BJ (cell line): ENCODE data around the gene TMEM51. TPM values are rescaled to one million over a fixed set of nuclear protein-coding genes. Genes with fewer than 3 reads are reported as not detected.

Source experiments
- CTCF ChIA-PET: fragments of 350-600 bp; formaldehyde crosslinking; extraction: SDS; loops from one replicate; lab custom pipeline; 2021; ENCODE audit warnings: antibody characterized with exemption, inconsistent platforms; lab: Yijun Ruan, JAX
- POLR2A ChIA-PET: fragments of 300-600 bp; sonication (Branson Sonifier 250); formaldehyde crosslinking; extraction: SDS; loops from one replicate; lab custom pipeline; 2021; ENCODE audit warnings: antibody characterized with exemption; lab: Charles Lee
- DNase-seq: peaks from one replicate; pipeline ENCODE4 v3.0.0-alpha.2; 2011; ENCODE audit warnings: low read depth
- H3K27me3 ChIP-seq: 2 replicates; pipeline ENCODE4 v1.6.0; 2011; ENCODE audit warnings: low read length; ENCODE audit not compliant: control insufficient read depth, insufficient read depth
- H3K36me3 ChIP-seq: 2 replicates; pipeline ENCODE4 v1.5.1; 2011; ENCODE audit warnings: low read length; ENCODE audit not compliant: control insufficient read depth, insufficient read depth
- H3K4me3 ChIP-seq: 2 replicates; pipeline ENCODE4 v1.5.1; 2011; ENCODE audit warnings: low read depth, mild to moderate bottlenecking, control low read depth, low read length
- polyA plus RNA-seq: library from polyadenylated mRNA; depleted of rRNA; stranded (reverse); fragments of >200 nt; gene quantifications from 2 replicates; pipeline ENCODE4 v1.2.3, GENCODE V29; 2011
- TF ChIP-seq, protein P1 (sequence below): IDR thresholded peaks from 2 replicates; pipeline ENCODE4 v1.5.1; 2011; ENCODE audit warnings: low read depth, mild to moderate bottlenecking, control low read depth, inconsistent platforms, low read length, moderate library complexity; ENCODE audit not compliant: insufficient read depth

The TMEM51 gene
- polyA plus RNA-seq, 1 experiment = 2.0 TPM

DNA sequence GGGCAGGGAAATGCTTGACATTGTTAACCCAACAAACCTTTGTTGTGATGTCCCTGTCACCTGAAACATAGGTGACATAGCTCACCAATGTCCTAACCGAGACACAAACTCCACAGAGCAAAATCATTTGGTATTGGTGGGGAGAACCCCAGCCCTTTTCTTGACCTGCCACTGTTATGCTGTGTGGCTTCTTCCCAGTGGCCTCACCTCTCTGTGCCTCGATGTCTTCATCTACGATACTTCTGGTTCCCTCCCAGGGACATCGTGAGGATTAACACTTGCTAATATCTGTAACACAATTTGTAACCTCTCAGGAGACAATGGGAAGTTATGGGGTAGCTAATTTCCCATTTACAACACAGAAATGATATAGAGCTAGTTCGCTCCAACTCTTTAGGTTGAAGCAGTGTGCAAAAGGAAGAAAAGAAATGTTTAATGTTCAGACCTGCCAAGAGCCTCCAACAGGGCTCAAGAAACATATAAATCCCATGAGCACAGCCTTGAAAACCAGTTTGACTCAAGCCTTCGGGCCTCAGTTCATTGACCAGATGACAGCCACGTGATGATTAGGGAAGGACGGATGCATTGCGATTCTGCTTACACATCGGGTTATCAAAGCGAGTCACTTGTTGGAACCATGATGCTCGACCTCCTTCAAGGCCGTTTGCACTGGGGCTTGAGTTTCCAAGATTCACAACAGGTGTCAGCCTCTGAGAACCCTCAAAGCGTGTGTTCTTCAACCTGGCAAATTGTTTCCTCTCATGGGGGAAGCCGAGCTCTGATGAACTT, 37.8 kb upstream of the TMEM51 start:
- H3K4me3 ChIP-seq = no peak overlapping the region
- no peak for DNase-seq
- CTCF ChIA-PET = interaction anchor here (0.8 to 1.9 kb wide), 3 partner anchors 10 to 18 kb away, joined by 3 to 7 read pairs (median 3); no protein-coding TSS in a partner anchor
- TF ChIP-seq, protein P1, sequence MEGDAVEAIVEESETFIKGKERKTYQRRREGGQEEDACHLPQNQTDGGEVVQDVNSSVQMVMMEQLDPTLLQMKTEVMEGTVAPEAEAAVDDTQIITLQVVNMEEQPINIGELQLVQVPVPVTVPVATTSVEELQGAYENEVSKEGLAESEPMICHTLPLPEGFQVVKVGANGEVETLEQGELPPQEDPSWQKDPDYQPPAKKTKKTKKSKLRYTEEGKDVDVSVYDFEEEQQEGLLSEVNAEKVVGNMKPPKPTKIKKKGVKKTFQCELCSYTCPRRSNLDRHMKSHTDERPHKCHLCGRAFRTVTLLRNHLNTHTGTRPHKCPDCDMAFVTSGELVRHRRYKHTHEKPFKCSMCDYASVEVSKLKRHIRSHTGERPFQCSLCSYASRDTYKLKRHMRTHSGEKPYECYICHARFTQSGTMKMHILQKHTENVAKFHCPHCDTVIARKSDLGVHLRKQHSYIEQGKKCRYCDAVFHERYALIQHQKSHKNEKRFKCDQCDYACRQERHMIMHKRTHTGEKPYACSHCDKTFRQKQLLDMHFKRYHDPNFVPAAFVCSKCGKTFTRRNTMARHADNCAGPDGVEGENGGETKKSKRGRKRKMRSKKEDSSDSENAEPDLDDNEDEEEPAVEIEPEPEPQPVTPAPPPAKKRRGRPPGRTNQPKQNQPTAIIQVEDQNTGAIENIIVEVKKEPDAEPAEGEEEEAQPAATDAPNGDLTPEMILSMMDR = no peak
- POLR2A ChIA-PET = no interaction called here
- no peaks in the 10 kb centered on the region for H3K36me3 ChIP-seq
- H3K27me3 ChIP-seq = peaks cover 1% of the 10 kb centered on the region; the same call in 1 of the 2 replicates

DNA sequence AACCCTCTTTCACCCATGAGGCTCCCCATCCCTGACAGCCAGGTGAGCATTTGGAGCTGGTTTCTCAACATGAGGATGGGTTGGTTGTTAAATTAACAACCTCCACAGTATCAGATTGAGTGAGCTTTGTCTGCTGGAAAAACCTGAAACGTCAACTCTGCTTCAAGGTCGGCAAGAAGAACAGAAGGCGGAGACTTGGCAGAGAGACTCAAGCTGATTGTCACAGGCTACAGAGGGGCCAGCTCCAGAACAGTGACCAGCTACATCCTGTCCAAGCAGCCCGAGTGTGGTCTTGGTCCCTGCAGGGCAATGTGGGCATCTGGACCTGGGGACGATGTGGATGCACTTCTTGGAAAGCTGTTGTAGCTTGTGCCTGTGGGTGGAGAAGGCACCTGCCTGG, 36.6 kb upstream of the TMEM51 start:
- CTCF ChIA-PET = interaction anchor here (0.6 to 1.9 kb wide), 4 partner anchors 12 to 40 kb away, joined by 3 to 7 read pairs (median 3); no protein-coding TSS in a partner anchor

DNA sequence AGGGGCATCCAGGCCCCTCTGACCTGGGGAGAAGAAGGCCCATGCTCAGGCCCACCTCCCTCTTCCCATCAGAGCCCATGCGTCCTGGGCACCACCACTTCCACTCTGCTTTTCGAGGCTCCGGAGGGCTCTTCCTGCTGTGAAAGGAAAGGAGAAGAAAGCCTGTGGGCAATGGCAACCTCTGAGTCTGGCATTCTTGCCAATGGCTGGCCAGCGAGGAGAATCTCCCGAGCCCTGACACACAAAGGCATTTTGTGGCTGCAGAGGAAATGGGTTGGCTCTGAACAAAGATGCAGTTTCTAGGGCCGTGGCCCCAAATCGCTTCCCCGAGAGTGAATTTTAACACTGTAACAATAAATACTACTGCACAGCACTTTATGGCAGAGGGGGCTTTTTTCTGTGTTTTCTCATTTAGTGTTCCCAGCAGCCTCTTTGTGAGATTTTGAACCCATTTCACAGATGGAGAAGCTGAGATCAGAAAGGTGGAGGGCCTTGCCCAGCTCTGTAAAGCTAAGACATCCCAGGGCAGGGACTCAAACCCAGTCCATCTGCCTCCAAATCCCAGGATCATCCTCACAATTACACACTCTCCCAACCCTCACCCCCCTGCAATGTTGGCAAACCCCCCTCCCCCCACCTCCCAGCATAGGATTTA, 35.7 kb upstream of the TMEM51 start:
- CTCF ChIA-PET = interaction anchor here (1.9 kb wide), 1 partner anchor 11 kb away, joined by 7 read pairs; no protein-coding TSS in a partner anchor
- POLR2A ChIA-PET = no interaction called here
- no peak overlapping the region for H3K4me3 ChIP-seq
- H3K27me3 ChIP-seq = peaks cover 1% of the 10 kb centered on the region; the same call in 1 of the 2 replicates
- TF ChIP-seq, protein P1 = no peak
- no peaks in the 10 kb centered on the region for H3K36me3 ChIP-seq
- DNase-seq = no peak

More for the DNA sequence above, 36.6 kb upstream of the TMEM51 start:
- H3K36me3 ChIP-seq = no peaks in the 10 kb centered on the region
- H3K4me3 ChIP-seq = no peak overlapping the region
- POLR2A ChIA-PET = no interaction called here
- peaks cover 1% of the 10 kb centered on the region; the same call in 1 of the 2 replicates for H3K27me3 ChIP-seq
- DNase-seq = no peak
- TF ChIP-seq, protein P1 = no peak

DNA sequence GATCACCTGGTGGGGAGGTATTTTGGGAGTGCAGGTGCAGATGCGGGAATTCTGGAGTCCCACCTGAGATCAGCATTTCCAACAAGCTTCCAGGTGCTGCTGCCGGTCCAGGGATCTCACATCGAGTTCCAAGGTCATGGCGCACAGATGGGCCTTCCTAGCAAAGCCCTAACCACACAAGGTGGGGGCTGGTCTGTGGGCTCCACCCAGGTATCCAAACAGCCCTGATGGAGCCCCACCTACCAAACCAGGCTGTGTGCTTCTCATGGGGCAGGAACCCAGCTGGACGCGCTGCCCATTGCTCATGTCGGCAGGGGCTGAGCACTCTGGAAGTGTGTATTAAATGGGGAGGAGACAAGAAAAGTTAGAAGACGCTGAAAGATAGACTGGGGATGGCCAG, 35.0 kb upstream of the TMEM51 start:
- no peak overlapping the region for H3K4me3 ChIP-seq
- no peak for DNase-seq
- TF ChIP-seq, protein P1 = no peak
- CTCF ChIA-PET = interaction anchor here (1.8 kb wide), 1 partner anchor 10 kb away, joined by 5 read pairs; no protein-coding TSS in a partner anchor
- POLR2A ChIA-PET = no interaction called here
- peaks cover 1% of the 10 kb centered on the region; the same call in 1 of the 2 replicates for H3K27me3 ChIP-seq
- no peaks in the 10 kb centered on the region for H3K36me3 ChIP-seq
